NCI-H187 treated with DMSO at 0.1 percent for 48 hours (cell line): ENCODE results near the gene SORCS1.
"Not testable (repeated sequence)": the region's sequence is repeated elsewhere in the genome, so short reads cannot be mapped to it uniquely, and the experiment has no call there.

Source experiments
- DNase-seq: peaks from one replicate; lab custom pipeline; 2025; lab: John Stamatoyannopoulos, UW

Gene SORCS1

GRCh38 chr10:107051769-107052168, 112.7 kb downstream of the SORCS1 start:
- no peak for DNase-seq

DNA sequence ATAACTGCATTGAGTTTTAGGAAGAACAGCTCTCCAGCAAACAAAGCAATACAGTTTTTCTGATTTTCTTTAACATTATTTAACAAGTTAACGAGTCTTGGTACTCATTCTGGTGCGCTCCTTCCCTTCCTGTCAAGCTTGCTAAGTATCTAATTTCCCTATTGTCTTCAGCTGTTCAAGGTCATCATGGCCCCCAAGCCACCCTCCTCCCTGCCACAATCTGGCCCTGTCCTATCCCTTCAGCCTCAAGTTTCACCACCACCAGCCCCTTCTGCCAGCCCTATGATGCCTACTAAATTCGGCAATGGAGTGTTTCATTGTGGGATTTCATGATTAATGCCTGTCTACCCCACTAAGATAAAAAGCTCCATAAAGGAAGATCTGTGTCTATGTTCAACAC, 121.0 kb downstream of the SORCS1 start:
- DNase-seq: no peak

GRCh38 chr10:107037192-107038122, 127.0 kb downstream of the SORCS1 start:
- DNase-seq: no peak

- DNase-seq: no peak
Observed at GRCh38 chr10:107033799-107034422, 130.6 kb downstream of the SORCS1 start.

DNA sequence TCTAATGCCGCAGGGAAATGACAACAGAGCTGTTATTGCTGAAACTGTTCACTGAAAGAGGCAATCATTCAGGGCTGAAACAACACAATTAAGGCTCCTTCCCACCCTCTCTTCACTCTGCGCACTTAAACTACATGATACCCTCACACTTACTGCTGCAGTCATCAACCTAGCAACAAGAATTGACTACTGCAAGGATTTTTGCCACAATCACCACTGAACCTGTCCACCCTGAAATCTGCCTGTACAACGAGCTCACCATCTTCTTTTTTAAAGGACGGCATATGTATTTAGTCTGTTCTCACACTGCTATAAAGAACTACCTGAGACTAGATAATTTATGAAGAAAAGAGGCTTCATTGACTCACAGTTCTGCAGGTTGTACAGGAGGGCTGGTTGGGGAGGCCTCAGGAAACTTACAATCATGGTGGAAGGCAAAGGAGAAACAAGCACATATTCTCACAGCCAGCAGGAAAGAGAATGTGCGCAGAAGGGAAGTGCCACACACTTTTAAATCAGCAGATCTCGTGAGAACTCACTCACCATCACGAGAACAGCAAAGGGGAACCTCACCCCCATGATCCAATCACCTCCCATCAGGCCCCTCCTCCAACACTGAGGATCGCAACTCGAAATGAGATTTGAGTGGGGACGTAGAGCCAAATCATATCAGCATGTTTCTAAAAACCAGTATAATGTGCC, 131.7 kb downstream of the SORCS1 start:
- no peak for DNase-seq

GRCh38 chr10:107031931-107032699, 132.4 kb downstream of the SORCS1 start:
- DNase-seq: no peak

GRCh38 chr10:107028236-107028635, 136.3 kb downstream of the SORCS1 start:
- no peak for DNase-seq

DNA sequence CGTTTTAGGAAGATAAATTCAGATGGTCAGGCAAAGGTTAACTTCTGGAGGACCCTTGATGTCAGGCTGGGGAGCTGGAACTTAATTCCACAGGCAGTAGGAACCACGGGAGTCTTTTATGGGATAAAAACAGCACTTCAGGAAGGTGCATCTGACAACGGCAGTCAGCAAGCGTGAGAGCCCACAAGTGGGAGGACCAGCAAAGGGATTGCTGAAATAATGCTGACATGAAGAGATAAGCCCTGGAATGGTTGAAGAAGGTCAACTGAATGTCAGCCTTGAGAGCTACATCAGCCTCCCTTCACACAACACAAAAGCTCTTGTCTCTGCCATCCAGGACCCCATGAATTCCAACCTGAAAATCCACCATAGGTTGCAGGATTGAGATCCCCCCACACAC, 138.8 kb downstream of the SORCS1 start:
- DNase-seq: no peak

- not testable (repeated sequence) for DNase-seq
Observed at GRCh38 chr10:107024033-107024432, 140.5 kb downstream of the SORCS1 start.

DNA sequence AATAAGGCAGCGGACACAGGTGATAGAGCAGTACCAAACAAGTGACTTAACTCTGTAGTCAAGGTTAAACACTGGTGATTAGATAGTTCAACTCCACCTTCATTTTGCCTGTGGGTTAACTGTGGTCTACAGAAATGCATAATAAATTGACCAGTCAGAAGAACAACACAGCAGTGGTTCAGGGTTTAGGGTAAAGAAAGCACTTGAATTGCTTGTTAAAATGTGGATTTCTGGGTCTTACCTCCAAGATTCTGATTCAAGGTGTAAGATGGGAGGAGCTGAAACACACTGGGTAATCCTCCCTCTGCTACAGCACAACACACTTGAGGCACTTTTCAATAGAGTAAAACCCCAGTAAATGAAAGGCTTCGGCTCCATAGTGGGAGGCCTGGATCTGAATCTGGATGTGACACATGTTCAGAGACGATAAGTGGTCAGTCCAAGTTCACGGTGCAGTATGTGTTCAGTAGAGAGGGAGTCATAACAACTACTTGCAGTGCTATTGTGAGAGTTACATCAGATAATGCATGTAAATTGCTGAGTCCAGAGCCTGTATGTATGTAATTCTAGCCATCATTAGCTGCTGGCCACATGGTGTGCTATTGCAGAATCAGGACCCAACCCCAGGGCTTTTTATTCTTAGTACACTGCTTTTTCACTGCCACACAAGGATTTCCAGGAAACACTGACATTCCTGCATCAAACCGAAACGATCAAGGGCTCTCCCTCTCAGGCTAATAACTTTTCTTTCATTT, 141.7 kb downstream of the SORCS1 start:
- no peak for DNase-seq

DNA sequence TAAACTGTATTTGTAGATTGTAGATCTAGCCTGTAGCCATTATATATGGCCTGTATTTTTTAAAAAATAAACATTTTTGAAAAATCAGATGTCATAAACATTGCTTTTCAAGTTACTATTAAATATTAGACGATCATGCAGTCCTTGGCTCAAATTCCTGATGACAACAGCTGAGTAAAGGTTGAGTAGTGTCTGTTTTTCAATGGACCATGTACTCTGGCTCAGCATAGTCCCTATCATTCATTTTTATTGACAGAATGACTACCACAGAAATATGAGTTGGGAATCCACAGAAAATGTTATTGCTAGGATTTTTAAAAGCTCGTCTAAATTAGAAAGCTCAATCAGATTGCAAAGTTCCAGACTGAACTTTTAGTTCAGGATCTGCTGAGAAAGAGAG, 145.4 kb downstream of the SORCS1 start:
- DNase-seq: no peak

DNA sequence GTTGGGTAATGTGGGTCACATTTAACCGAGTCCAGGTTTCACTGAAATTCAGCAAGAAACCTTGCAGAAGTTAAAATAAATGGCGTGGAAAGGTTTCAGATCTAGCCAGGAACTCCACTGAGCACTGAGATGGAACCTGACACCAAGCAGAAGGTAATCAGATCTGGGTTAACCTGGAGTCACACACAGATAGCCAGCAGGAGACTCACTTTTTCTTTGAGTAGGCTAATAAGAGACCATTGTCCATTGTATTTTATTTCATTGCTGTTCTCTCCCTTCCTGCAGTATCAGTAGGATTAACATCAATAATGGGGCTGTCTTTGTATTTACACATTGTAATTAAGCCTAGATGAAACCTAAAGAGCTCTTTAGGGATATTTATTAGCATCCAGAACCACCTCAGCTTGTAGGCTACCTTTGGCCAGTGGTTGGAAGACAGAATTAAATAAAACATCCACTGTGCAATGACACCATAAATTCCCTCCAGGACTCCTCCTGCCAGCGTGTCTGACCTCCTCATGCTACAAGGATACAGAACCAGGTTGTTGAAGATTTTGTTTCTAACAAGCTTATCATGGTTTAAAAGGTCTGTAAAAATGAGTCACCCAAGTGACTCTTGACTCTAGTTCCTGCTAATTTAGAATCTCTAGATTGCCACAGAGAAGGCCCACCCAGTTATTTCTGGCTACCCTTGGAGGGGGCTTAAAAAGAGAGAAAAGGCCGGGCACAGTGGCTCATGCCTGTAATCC, 151.1 kb downstream of the SORCS1 start:
- DNase-seq: no peak

GRCh38 chr10:107011992-107012391, 152.5 kb downstream of the SORCS1 start:
- no peak for DNase-seq

GRCh38 chr10:107011105-107011504, 153.4 kb downstream of the SORCS1 start:
- DNase-seq: no peak

- no peak for DNase-seq
Observed at GRCh38 chr10:107010531-107010930, 154.0 kb downstream of the SORCS1 start.

DNA sequence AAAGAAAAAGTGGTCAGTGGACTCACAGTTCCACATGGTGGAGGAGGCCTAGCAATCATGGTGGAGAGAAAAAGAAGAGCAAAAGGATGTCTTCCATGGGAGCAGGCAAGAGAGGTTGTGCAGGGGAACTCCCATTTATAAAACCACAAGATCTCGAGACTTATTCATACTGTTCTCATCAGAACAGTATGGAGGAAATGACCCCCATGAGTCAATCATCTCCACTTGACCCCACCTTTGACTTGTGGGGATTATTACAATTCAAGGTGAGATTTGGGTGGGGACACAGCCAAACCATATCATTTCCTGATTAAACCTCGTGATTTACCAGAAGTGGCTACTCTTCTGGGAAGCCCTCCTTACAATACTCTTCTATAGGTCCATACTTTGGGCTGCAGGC, 160.1 kb downstream of the SORCS1 start:
- no peak for DNase-seq

- DNase-seq: no peak
Observed at GRCh38 chr10:107002068-107002467, 162.4 kb downstream of the SORCS1 start.

GRCh38 chr10:106999118-106999707, 165.3 kb downstream of the SORCS1 start:
- DNase-seq: no peak

DNA sequence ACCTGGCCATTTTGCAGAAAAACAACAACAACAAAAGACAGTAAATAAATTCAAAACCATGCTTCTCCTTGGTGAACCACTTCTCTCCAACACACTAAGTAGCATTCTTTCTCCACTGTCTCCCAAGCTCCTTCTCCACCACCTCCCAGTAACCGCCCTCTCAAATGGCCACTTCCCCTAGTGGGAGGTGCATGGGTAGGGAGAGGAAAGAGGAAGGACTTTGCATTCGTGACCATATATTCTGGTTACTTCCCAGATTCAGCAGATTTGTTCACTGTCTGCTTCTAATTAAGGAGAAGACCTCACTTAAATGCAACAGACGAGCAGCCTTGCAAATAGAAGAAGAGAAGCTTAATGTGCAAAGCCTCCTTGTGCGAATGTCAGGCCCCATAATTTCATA, 166.8 kb downstream of the SORCS1 start:
- no peak for DNase-seq

GRCh38 chr10:106996510-106996909, 168.0 kb downstream of the SORCS1 start:
- no peak for DNase-seq
